Transverse colon (tissue), 3 donors: Measurements from ENCODE around the gene RPL34.
A peak's percentile ranks its signal among the peaks of the same experiment; 100 is the strongest.

Experiments
- CTCF ChIP-seq, 5 experiments: fragments of 200-600 bp in 3 of 5; fragments of 450-650 bp in 2 of 5; sonication (generic) in 3 of 5; IDR thresholded peaks; 1 replicate in 2 of 5; 2 replicates in 3 of 5; pipeline ENCODE4 v1.5.1; 2016 to 2017; ENCODE audit warnings: antibody characterized with exemption in 5 of 5, inconsistent platforms in 3 of 5, mild to moderate bottlenecking in 2 of 5, moderate library complexity in 1 of 5
- POLR2A ChIP-seq: fragments of 450-650 bp; IDR thresholded peaks from one replicate; pipeline ENCODE4 v1.6.1; 2016; ENCODE audit warnings: antibody characterized with exemption, mild to moderate bottlenecking, moderate library complexity

DNA sequence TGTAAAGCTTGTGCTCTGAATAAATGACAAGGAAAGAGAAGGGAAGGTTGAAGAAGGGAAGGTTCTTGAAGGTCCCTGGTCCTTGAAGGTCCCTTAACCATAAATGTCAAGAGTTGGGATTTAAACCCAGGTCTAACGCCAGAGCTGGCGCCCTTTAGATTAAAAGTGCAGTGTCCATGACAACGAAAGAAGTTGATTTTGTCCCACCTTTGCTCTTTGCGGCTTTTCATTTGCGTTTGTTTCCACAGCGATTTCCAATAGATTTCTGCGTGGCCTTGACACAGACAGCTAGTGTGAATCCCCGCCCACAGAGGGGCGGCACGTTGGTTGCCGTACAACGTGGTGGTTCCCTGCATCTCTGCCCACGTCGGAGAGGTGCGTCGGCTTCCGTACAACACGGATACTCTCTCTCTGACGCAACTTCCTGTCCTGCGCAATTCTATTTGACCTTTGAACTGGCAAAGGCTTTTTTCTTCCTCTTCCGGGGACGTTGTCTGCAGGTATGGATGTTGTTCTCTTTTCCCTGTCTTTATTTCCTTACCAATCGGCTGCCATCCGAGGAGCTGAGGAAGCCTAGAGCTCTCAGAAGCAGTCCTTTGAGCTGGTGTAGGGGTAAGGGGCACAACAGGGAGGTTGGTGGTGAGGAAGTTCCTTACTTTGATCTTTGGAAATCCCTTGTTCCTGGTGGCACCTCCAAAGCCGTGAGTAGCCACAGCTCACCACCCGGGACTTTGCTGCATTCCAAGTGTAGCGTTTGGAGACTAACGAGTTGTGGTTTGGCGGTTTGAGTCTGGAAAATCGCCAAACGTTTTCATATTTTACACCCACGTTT, at the start of gene RPL34:
- TF ChIP-seq CTCF (IDR thresholded peaks at IDR 0.05) (no peak), POLR2A (peak; percentile 97)
